NCI-H226 (cell line): ENCODE results near the gene RRAS.
"Not testable (repeated sequence)": the region's sequence is repeated elsewhere in the genome, so short reads cannot be mapped to it uniquely, and the experiment has no call there.

Experiments
- DNase-seq: peaks from one replicate; pipeline ENCODE4 v3.0.0-alpha.2; 2015

Gene RRAS

GRCh38 chr19:49652551-49653465 is 12.9 kb upstream of the RRAS start:
- DNase-seq: no peak

- DNase-seq: no peak
These were observed 12.0 kb upstream of the RRAS start for GRCh38 chr19:49651820-49652550.

- DNase-seq: no peak
These were observed 11.3 kb upstream of the RRAS start for GRCh38 chr19:49651029-49651819.

GRCh38 chr19:49646586-49646985 is 6.6 kb upstream of the RRAS start:
- no peak for DNase-seq

GRCh38 chr19:49645995-49646394 is 6.1 kb upstream of the RRAS start:
- no peak for DNase-seq

GRCh38 chr19:49645592-49645991 is 5.6 kb upstream of the RRAS start:
- no peak for DNase-seq

GRCh38 chr19:49643466-49643865 is 3.5 kb upstream of the RRAS start:
- DNase-seq: no peak

- DNase-seq: no peak
These were observed 2.6 kb upstream of the RRAS start for GRCh38 chr19:49642492-49643035.

GRCh38 chr19:49641688-49642491 is 1.9 kb upstream of the RRAS start, which contains the start of gene SCAF1:
Gene SCAF1 (plus strand): TSS chr19:49642209. CDS start chr19:49645027, 2,818 bp downstream.
- DNase-seq: peak; percentile 99

GRCh38 chr19:49639401-49640112 is 386 bp downstream of the RRAS start:
- no peak for DNase-seq

GRCh38 chr19:49637821-49638738 is 1.9 kb downstream of the RRAS start:
- DNase-seq: peak; percentile 90

GRCh38 chr19:49636233-49636932 is 3.6 kb downstream of the RRAS start:
- no peak for DNase-seq

- DNase-seq: peak; percentile 52
These were observed 4.3 kb downstream of the RRAS start for GRCh38 chr19:49635530-49636232.

- DNase-seq: not testable (repeated sequence)
These were observed 6.7 kb downstream of the RRAS start for GRCh38 chr19:49633273-49633672.

GRCh38 chr19:49632576-49632975 is 7.4 kb downstream of the RRAS start:
- DNase-seq: no peak

- DNase-seq: no peak
These were observed 8.2 kb downstream of the RRAS start for GRCh38 chr19:49631610-49632192.

GRCh38 chr19:49631014-49631588 is 8.8 kb downstream of the RRAS start:
- no peak for DNase-seq

- no peak for DNase-seq
These were observed 10.3 kb downstream of the RRAS start for GRCh38 chr19:49629659-49630058.
